HEK293T (cell line): ENCODE results near the gene TBC1D22A.

Experiments
- CTCF ChIA-PET: fragments of 350-600 bp; formaldehyde crosslinking; extraction: SDS; loops from one replicate; lab custom pipeline; 2021; ENCODE audit warnings: antibody characterized with exemption, inconsistent platforms; lab: Yijun Ruan, JAX
- POLR2A ChIA-PET: fragments of 350-600 bp; formaldehyde crosslinking; extraction: SDS; loops from one replicate; lab custom pipeline; 2020; ENCODE audit warnings: antibody characterized with exemption, inconsistent platforms; lab: Yijun Ruan, JAX
- DNase-seq: peaks from one replicate; pipeline ENCODE4 v3.0.0; 2012; ENCODE audit warnings: mixed read lengths; ENCODE audit errors: extremely low spot score
- ARNT ChIP-seq: fragments of 450-650 bp; IDR thresholded peaks from 2 replicates; pipeline ENCODE4 v1.6.1; 2017; ENCODE audit warnings: mild to moderate bottlenecking
- BHLHE40 ChIP-seq: fragments of 450-650 bp; IDR thresholded peaks from 2 replicates; pipeline ENCODE4 v1.6.1; 2016; ENCODE audit warnings: mild to moderate bottlenecking, moderate library complexity, borderline replicate concordance
- CTBP1 ChIP-seq: fragments of 450-650 bp; IDR thresholded peaks from 2 replicates; pipeline ENCODE4 v1.6.1; 2016; ENCODE audit warnings: borderline replicate concordance
- ELF4 ChIP-seq: fragments of 450-650 bp; IDR thresholded peaks from 2 replicates; pipeline ENCODE4 v1.6.1; 2017; ENCODE audit warnings: antibody characterized with exemption
- FOXA1 ChIP-seq: fragments of 450-650 bp; IDR thresholded peaks from 2 replicates; pipeline ENCODE4 v1.6.1; 2016; ENCODE audit warnings: mild to moderate bottlenecking
- FOXK2 ChIP-seq: fragments of 450-650 bp; IDR thresholded peaks from 2 replicates; pipeline ENCODE4 v1.6.1; 2016; ENCODE audit warnings: mild to moderate bottlenecking
- FOXM1 ChIP-seq: fragments of 450-650 bp; IDR thresholded peaks from 2 replicates; pipeline ENCODE4 v1.6.1; 2017; ENCODE audit warnings: mild to moderate bottlenecking, borderline replicate concordance
- HDGF ChIP-seq: fragments of 450-650 bp; IDR thresholded peaks from 2 replicates; pipeline ENCODE4 v1.6.1; 2017; ENCODE audit warnings: antibody characterized with exemption, borderline replicate concordance
- L3MBTL2 ChIP-seq: fragments of 450-650 bp; conservative IDR thresholded peaks from 2 replicates; pipeline ENCODE4 v1.6.1; 2016; ENCODE audit warnings: mild to moderate bottlenecking
- LEF1 ChIP-seq: fragments of 450-650 bp; IDR thresholded peaks from 2 replicates; pipeline ENCODE4 v1.6.1; 2017; ENCODE audit warnings: mild to moderate bottlenecking, borderline replicate concordance
- NFRKB ChIP-seq: fragments of 450-650 bp; IDR thresholded peaks from 2 replicates; pipeline ENCODE4 v1.6.1; 2016; ENCODE audit warnings: mild to moderate bottlenecking, moderate library complexity
- PKNOX1 ChIP-seq: fragments of 450-650 bp; IDR thresholded peaks from 2 replicates; pipeline ENCODE4 v1.6.1; 2016
- SP1 ChIP-seq: fragments of 450-650 bp; IDR thresholded peaks from 2 replicates; pipeline ENCODE4 v1.6.1; 2017
- SUZ12 ChIP-seq: fragments of 450-650 bp; IDR thresholded peaks from 2 replicates; pipeline ENCODE4 v1.6.1; 2016; ENCODE audit warnings: mild to moderate bottlenecking
- TARDBP ChIP-seq: fragments of 450-650 bp; IDR thresholded peaks from 2 replicates; pipeline ENCODE4 v1.6.1; 2016
- ZNF384 ChIP-seq: fragments of 450-650 bp; IDR thresholded peaks from 2 replicates; pipeline ENCODE4 v1.6.1; 2016

TBC1D22A gene

GRCh38 chr22:46826438-46827135 lies 64.1 kb downstream of the TBC1D22A start:
- ChIA-PET POLR2A (no interaction called here), CTCF (interaction anchor here (1.3 kb wide), 1 partner anchor 24 kb away, joined by 3 read pairs; no protein-coding TSS in a partner anchor)
- DNase-seq, result no peak
- TF ChIP-seq PKNOX1 (no peak), ZNF384 (no peak), FOXA1 (no peak), FOXM1 (no peak), HDGF (no peak), L3MBTL2 (no peak)

GRCh38 chr22:46827136-46827780 lies 64.8 kb downstream of the TBC1D22A start:
- CTCF ChIA-PET, result interaction anchor here (1.3 kb wide), 1 partner anchor 24 kb away, joined by 3 read pairs; no protein-coding TSS in a partner anchor
- TF ChIP-seq PKNOX1 (no peak), TARDBP (no peak), ZNF384 (no peak), ARNT (no peak), SUZ12 (no peak), FOXA1 (no peak), ELF4 (no peak), CTBP1 (no peak), FOXM1 (no peak), L3MBTL2 (no peak), NFRKB (no peak), SP1 (no peak), LEF1 (no peak)
- POLR2A ChIA-PET, result no interaction called here
- no peak for DNase-seq

- DNase-seq, result no peak
- POLR2A ChIA-PET, result no interaction called here
- CTCF ChIA-PET, result interaction anchor here (0.6 to 1.0 kb wide), 2 partner anchors 30 to 173 kb away, joined by 3 read pairs; no protein-coding TSS in a partner anchor
- TF ChIP-seq SP1 (no peak), TARDBP (no peak), HDGF (no peak), BHLHE40 (no peak), ELF4 (no peak), CTBP1 (no peak), L3MBTL2 (no peak), FOXM1 (no peak), FOXK2 (no peak), PKNOX1 (no peak), SUZ12 (no peak), LEF1 (no peak), ARNT (no peak), FOXA1 (no peak), NFRKB (no peak), ZNF384 (no peak)
Measured at GRCh38 chr22:46827781-46828180, 65.3 kb downstream of the TBC1D22A start.

GRCh38 chr22:46828323-46828900 lies 66.0 kb downstream of the TBC1D22A start:
- POLR2A ChIA-PET, result no interaction called here
- no peak for DNase-seq
- TF ChIP-seq TARDBP, result no peak
- CTCF ChIA-PET, result interaction anchor here (0.6 to 1.0 kb wide), 2 partner anchors 30 to 172 kb away, joined by 3 read pairs; no protein-coding TSS in a partner anchor

GRCh38 chr22:46829117-46829891 lies 66.9 kb downstream of the TBC1D22A start:
- ChIA-PET POLR2A (no interaction called here), CTCF (interaction anchor here (1.0 to 1.4 kb wide), 2 partner anchors 30 to 31 kb away, joined by 3 to 5 read pairs; no protein-coding TSS in a partner anchor)
- TF ChIP-seq FOXM1 (no peak), SUZ12 (no peak), CTBP1 (no peak), ARNT (no peak), FOXK2 (no peak), SP1 (no peak), LEF1 (no peak), ZNF384 (no peak), PKNOX1 (no peak), FOXA1 (no peak), BHLHE40 (no peak), L3MBTL2 (no peak), NFRKB (no peak), HDGF (no peak), ELF4 (no peak)
- DNase-seq, result no peak
